K562 (cell line): ENCODE measurements around the gene CCNYL1. TPM values are rescaled to one million over a fixed set of nuclear protein-coding genes. Genes with fewer than 3 reads are reported as not detected.
"Not testable (repeated sequence)": the region's sequence is repeated elsewhere in the genome, so short reads cannot be mapped to it uniquely, and the experiment has no call there.

Source experiments
- ATAC-seq: fragments of 200-7000 bp; cut with Tn5 transposase; 3 replicates; pipeline ENCODE4 v1.9.1; 2020; ENCODE audit warnings: moderate library complexity
- BruUV-seq: library from RNA; stranded (reverse); fragments of 400-500 nt; replicated peaks from 2 replicates; lab custom pipeline; 2021; lab: Mats Ljungman, UMichigan
- CTCF ChIA-PET: fragments of 300-600 bp; formaldehyde crosslinking; extraction: SDS; loops from one replicate; lab custom pipeline; 2021; ENCODE audit warnings: low intra/inter-chr PET ratio; lab: Yijun Ruan, JAX
- POLR2A ChIA-PET: fragments of 300-600, 350-650 bp; sonication (Branson Sonifier 250); formaldehyde crosslinking; extraction: SDS; loops from one replicate; lab custom pipeline; 2021; ENCODE audit warnings: antibody characterized with exemption, inconsistent platforms; lab: Yijun Ruan, JAX
- DNase-seq, 4 experiments: peaks; one replicate each; pipeline versions ENCODE4 v3.0.0 to v3.0.0-alpha.2; 2011 to 2018; ENCODE audit warnings: low spot score in 3 of 4, mixed read lengths in 3 of 4; ENCODE audit errors: extremely low read depth in 1 of 4
- FAIRE-seq: peaks from 2 replicates; lab custom pipeline; 2011; peaks lifted over from hg19 to GRCh38; lab: Jason Lieb, UNC
- H2AFZ ChIP-seq: 2 replicates; pipeline ENCODE4 v1.6.0; 2011; ENCODE audit warnings: low read depth, low read length, control low read depth, inconsistent platforms
- H3K27ac ChIP-seq: fragments of 200-600 bp; 3 replicates; pipeline ENCODE4 v1.8.0; 2011; ENCODE audit warnings: low read depth, mild to moderate bottlenecking, control low read depth, inconsistent platforms, low read length, moderate library complexity, mixed read lengths; ENCODE audit errors: extremely low read depth
- H3K27me3 ChIP-seq, 2 experiments: fragments of 300-600 bp in 1 of 2; 2 replicates in 1 of 2; 3 replicates in 1 of 2; pipeline versions ENCODE4 v1.6.0 to v1.8.0; 2011; ENCODE audit warnings: inconsistent platforms in 2 of 2, low read length in 2 of 2, mild to moderate bottlenecking in 1 of 2, mixed read lengths in 1 of 2, moderate library complexity in 1 of 2; ENCODE audit not compliant: control insufficient read depth in 2 of 2, insufficient read depth in 2 of 2
- H3K36me3 ChIP-seq: fragments of 300-600 bp; 3 replicates; pipeline ENCODE4 v1.8.0; 2011; ENCODE audit warnings: mild to moderate bottlenecking, low read length, inconsistent platforms; ENCODE audit not compliant: control insufficient read depth, insufficient read depth
- H3K4me1 ChIP-seq, 2 experiments: fragments of 200-600 bp in 1 of 2; replicated peaks in 1 of 2; 2 replicates in 1 of 2; 3 replicates in 1 of 2; pipeline versions ENCODE4 v1.5.1 to v1.8.0; 2011; ENCODE audit warnings: inconsistent platforms in 2 of 2, low read length in 2 of 2, mild to moderate bottlenecking in 1 of 2, mixed read lengths in 1 of 2, moderate library complexity in 1 of 2; ENCODE audit not compliant: control insufficient read depth in 2 of 2, insufficient read depth in 2 of 2
- H3K4me2 ChIP-seq: 2 replicates; pipeline ENCODE4 v1.6.1; 2011; ENCODE audit warnings: low read length, control low read depth, inconsistent platforms, mixed read lengths; ENCODE audit not compliant: insufficient read depth
- H3K4me3 ChIP-seq: fragments of 200-600 bp; sonication (generic), shearing (Covaris generic); 2 replicates; pipeline ENCODE4 v1.5.1; 2016; ENCODE audit warnings: control low read depth, inconsistent platforms
- H3K79me2 ChIP-seq: fragments of 200-600 bp; 3 replicates; pipeline ENCODE4 v1.8.0; 2011; ENCODE audit warnings: low read length, inconsistent platforms; ENCODE audit not compliant: control insufficient read depth, insufficient read depth
- H3K9ac ChIP-seq, 2 experiments: 2 replicates each; pipeline versions ENCODE4 v1.6.0 to v1.6.1; 2011; ENCODE audit warnings: low read depth in 2 of 2, low read length in 2 of 2, control low read depth in 1 of 2, inconsistent platforms in 1 of 2, mild to moderate bottlenecking in 1 of 2, mixed read lengths in 1 of 2; ENCODE audit not compliant: insufficient read depth in 1 of 2
- H3K9me1 ChIP-seq: one replicate; pipeline ENCODE4 v1.6.0; 2011; ENCODE audit warnings: inconsistent platforms, mild to moderate bottlenecking, low read length, moderate library complexity; ENCODE audit not compliant: control insufficient read depth, insufficient read depth
- H3K9me3 ChIP-seq: replicated peaks from 2 replicates; pipeline ENCODE4 v1.5.1; 2011; ENCODE audit warnings: low read depth, low read length, inconsistent platforms; ENCODE audit not compliant: control insufficient read depth, insufficient read depth
- H4K20me1 ChIP-seq: replicated peaks from 2 replicates; pipeline ENCODE4 v1.6.1; 2011; ENCODE audit warnings: low read length, inconsistent platforms, mixed read lengths; ENCODE audit not compliant: control insufficient read depth, insufficient read depth
- ERF ChIP-seq: fragments of 450-650 bp; formaldehyde crosslinking; IDR thresholded peaks from 2 replicates; pipeline ENCODE4 v1.4.0; 2020; ENCODE audit warnings: mild to moderate bottlenecking, mixed read lengths
- ZNF699 ChIP-seq: fragments of 250-450 bp; sonication (Bioruptor Pico); IDR thresholded peaks from 2 replicates; pipeline ENCODE4 v1.8.0; 2021; ENCODE audit warnings: mild to moderate bottlenecking, moderate library complexity; ENCODE audit not compliant: insufficient replicate concordance
- WGBS: fragments of 100-300 bp; shearing (Covaris generic); methylation state at CpG from one replicate; pipeline ENCODE4 v1.1.6; 2016; ENCODE audit warnings: low coverage, mixed read lengths; ENCODE audit not compliant: insufficient coverage; ENCODE audit errors: missing lambda C conversion rate; 5-methylcytosine and 5-hydroxymethylcytosine counted together
- in situ Hi-C: fragments of 300-500 bp; cut with MboI; formaldehyde crosslinking; loops from 4 replicates; pipeline ENCODE4 v1.15.0; 2018; ENCODE audit warnings: inconsistent platforms, mixed read lengths
- intact Hi-C: fragments of 100-400 bp; cut with micrococcal nuclease; formaldehyde crosslinking; loops from 2 replicates; pipeline ENCODE4 v1.14.2; 2022
- polyA plus RNA-seq, 8 experiments: library from polyadenylated mRNA; depleted of rRNA in 4 of 8; stranded (reverse) in 5 of 8; unstranded in 3 of 8; fragments of >200 nt; fragmentation: Nextera tagmentation in 2 of 8; fragmentation: Illumina TruSeq in 1 of 8; extraction: Ambion mirVana in 2 of 8; extraction: Trizol in 1 of 8; gene quantifications; 2 replicates each; pipeline versions ENCODE4 v1.2.1 to v1.2.3, GENCODE V29; 2011 to 2014; ENCODE audit warnings: inconsistent platforms in 1 of 8, missing spikeins in 1 of 8
- total RNA-seq, 7 experiments: library from RNA; depleted of rRNA in 6 of 7; stranded (reverse); fragments of >200 nt in 6 of 7; fragmentation: Illumina TruSeq in 2 of 7; extraction: Trizol in 2 of 7; gene quantifications; 2 replicates each; pipeline versions ENCODE4 v1.2.1 to v1.2.3, GENCODE V29; 2011 to 2021; ENCODE audit warnings: low replicate concordance in 1 of 7

Gene CCNYL1
- total and polyA plus RNA-seq, 9 of the 15 experiments (the other 6 are each of a cell fraction or from before 2014, with no cell fraction given): 1.9 to 7.5 (median 4.7) TPM

GRCh38 chr2:207750876-207751275 is 39.4 kb downstream of the CCNYL1 start (continued):
- no peak for TF ChIP-seq ZNF699 (CRISPR knock-in tag)
- TF ChIP-seq ERF: no peak
- TF ChIP-seq, all 486 proteins: peak for 0

GRCh38 chr2:207753688-207754087 is 42.2 kb downstream of the CCNYL1 start:
- not testable (repeated sequence) for H3K4me3 ChIP-seq, H3K9ac ChIP-seq

More at GRCh38 chr2:207753688-207754087, 42.2 kb downstream of the CCNYL1 start:
- H3K4me2 ChIP-seq, in situ Hi-C loops, BruUV-seq, CTCF ChIA-PET, DNase-seq, H2AFZ ChIP-seq, H3K79me2 ChIP-seq, ATAC-seq, H3K27me3 ChIP-seq, FAIRE-seq, H3K9me1 ChIP-seq, H3K4me1 ChIP-seq, H3K27ac ChIP-seq, H3K9me3 ChIP-seq, H4K20me1 ChIP-seq, H3K36me3 ChIP-seq, intact Hi-C loops: not testable (repeated sequence)
- POLR2A ChIA-PET: interaction anchor here (1.6 kb wide), 1 partner anchor 272 kb away, joined by 4 read pairs; the partner anchor contains the start of gene PLEKHM3
- WGBS: 68% methylated on average over 2 of the region's 2 CpGs
